ENCODE results near the gene DEPDC5. TPM values are rescaled to one million over a fixed set of nuclear protein-coding genes. Genes with fewer than 3 reads are reported as not detected.

The DEPDC5 gene
- total and polyA plus RNA-seq, 2 donors (not counting 1 experiment from before 2014, with no cell fraction given), result 35.5 to 124 TPM

DNA sequence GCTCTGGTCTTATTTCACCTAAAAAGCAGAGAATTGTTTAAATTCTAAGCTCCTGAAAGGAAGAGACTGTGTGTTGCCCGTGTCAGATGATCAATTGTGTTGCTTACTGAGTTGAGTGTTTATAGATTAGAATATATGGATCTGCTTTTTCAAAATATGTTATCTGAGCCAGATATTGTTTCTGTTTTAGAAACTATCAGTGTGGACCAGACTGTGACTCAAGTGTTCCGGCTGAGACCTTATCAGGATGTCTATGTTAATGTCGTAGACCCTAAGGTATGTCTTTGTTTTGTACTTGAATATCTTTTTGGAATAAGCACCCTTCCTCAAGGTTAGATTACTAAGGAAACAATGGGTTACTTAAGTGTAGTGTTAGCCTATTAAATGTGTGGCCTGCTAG lies 11.0 kb downstream of the DEPDC5 start:
- no peaks in the 10 kb centered on the region for H3K9me3 ChIP-seq (ENCODE audit: control extremely low read depth in 1 of 3, control insufficient read depth in 2 of 3, insufficient read depth in 1 of 3, low read length in 2 of 3)
- no peak for DNase-seq
- peaks cover 5% of the 10 kb centered on the region for H3K79me2 ChIP-seq (ENCODE audit: control insufficient read depth, insufficient read depth, low read length)
- Mint-ChIP-seq H3K27me3 (no peaks in the 10 kb centered on the region), H3K27ac (no peak overlapping the region), H3K9me3 (ENCODE audit: insufficient read depth) (no peaks in the 10 kb centered on the region), H3K4me3 (no peak overlapping the region), H3K4me1 (no peaks in the 10 kb centered on the region)
- no peak overlapping the region for H3K4me3 ChIP-seq (ENCODE audit: control extremely low read depth in 1 of 5, extremely low read depth in 1 of 5, insufficient read depth in 1 of 5, low read depth in 2 of 5, low read length in 4 of 5)
- TF ChIP-seq, protein P1, sequence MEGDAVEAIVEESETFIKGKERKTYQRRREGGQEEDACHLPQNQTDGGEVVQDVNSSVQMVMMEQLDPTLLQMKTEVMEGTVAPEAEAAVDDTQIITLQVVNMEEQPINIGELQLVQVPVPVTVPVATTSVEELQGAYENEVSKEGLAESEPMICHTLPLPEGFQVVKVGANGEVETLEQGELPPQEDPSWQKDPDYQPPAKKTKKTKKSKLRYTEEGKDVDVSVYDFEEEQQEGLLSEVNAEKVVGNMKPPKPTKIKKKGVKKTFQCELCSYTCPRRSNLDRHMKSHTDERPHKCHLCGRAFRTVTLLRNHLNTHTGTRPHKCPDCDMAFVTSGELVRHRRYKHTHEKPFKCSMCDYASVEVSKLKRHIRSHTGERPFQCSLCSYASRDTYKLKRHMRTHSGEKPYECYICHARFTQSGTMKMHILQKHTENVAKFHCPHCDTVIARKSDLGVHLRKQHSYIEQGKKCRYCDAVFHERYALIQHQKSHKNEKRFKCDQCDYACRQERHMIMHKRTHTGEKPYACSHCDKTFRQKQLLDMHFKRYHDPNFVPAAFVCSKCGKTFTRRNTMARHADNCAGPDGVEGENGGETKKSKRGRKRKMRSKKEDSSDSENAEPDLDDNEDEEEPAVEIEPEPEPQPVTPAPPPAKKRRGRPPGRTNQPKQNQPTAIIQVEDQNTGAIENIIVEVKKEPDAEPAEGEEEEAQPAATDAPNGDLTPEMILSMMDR (IDR thresholded peaks at IDR 0.05), result no peak
- TF ChIP-seq EZH2 (IDR thresholded peaks at IDR 0.05; ENCODE audit: borderline replicate concordance, insufficient read depth, low read depth, low read length, poor library complexity, severe bottlenecking), result no peak
- H3K27ac ChIP-seq (ENCODE audit: low read length in 2 of 2), result no peak overlapping the region
- no peak overlapping the region for H2AFZ ChIP-seq (ENCODE audit: insufficient read depth, low read depth, low read length, poor library complexity, severe bottlenecking)
- H3K9ac ChIP-seq (ENCODE audit: low read length), result no peak overlapping the region
- POLR2A ChIA-PET, result interaction anchor here (0.7 kb wide), 1 partner anchor 97 kb away, joined by 4 read pairs; no protein-coding TSS in a partner anchor
- peaks cover 14 to 41% of the 10 kb centered on the region in 2 experiments for H3K36me3 ChIP-seq (replicated peaks in 1 of 2; ENCODE audit: control extremely low read depth in 1 of 2, control insufficient read depth in 1 of 2, extremely low read depth in 1 of 2, insufficient read depth in 2 of 2, low read length in 1 of 2)
- no peaks in the 10 kb centered on the region for H4K20me1 ChIP-seq (ENCODE audit: control insufficient read depth, insufficient read depth, low read length, poor library complexity, severe bottlenecking)
- intact Hi-C loops (cut with micrococcal nuclease), result no loop called here
- 100% methylated on average over 2 of the region's 3 CpGs for WGBS (ENCODE audit: insufficient coverage)
- H3K4me1 ChIP-seq (ENCODE audit: control insufficient read depth in 2 of 2, insufficient read depth in 2 of 2, low read length in 2 of 2), result no peaks in the 10 kb centered on the region
- CTCF ChIA-PET, result no interaction called here
- no peak overlapping the region for H3K4me2 ChIP-seq (replicated peaks; ENCODE audit: low read depth, low read length, poor library complexity, severe bottlenecking)
- ATAC-seq (ENCODE audit: low read depth), result no peak
- no peaks in the 10 kb centered on the region for H3K27me3 ChIP-seq (replicated peaks in 1 of 4; ENCODE audit: control extremely low read depth in 1 of 4, control insufficient read depth in 3 of 4, insufficient read depth in 4 of 4, low read length in 3 of 4)

DNA sequence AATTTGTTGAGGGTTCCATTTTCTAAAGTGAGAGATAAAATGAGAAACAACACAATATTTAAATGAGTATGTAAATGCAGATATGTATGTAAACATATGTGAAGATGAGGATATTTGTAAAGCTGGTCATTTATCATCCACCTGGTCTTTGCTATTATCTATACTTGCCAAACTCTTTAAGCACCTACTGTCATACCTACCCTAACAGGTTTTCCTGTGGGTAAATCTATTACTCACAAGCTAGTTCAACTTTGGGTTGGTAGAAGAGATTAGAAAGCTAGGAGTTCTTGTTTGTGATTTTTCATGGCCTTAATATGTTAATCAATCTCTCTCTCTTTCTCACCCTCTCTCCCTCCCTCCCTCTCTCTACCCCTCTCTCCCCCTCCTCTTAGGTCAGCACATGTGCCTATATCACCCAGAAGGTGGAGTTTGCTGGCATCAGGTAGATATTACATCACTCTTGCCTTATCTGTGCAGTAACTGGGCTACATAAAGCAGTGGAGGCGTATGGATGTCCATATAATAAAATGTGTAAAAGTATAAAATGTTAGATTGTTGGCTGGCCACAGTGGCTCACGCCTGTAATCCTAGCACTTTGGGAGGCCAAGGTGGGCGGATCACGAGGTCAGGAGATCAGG lies 14.7 kb downstream of the DEPDC5 start:
- intact Hi-C loops (cut with micrococcal nuclease), result no loop called here
- no peaks in the 10 kb centered on the region for H3K9me3 ChIP-seq (ENCODE audit: control extremely low read depth in 1 of 3, control insufficient read depth in 2 of 3, insufficient read depth in 1 of 3, low read length in 2 of 3)
- peaks cover 9 to 53% of the 10 kb centered on the region in 2 experiments for H3K36me3 ChIP-seq (replicated peaks in 1 of 2; ENCODE audit: control extremely low read depth in 1 of 2, control insufficient read depth in 1 of 2, extremely low read depth in 1 of 2, insufficient read depth in 2 of 2, low read length in 1 of 2)
- H3K9ac ChIP-seq (ENCODE audit: low read length), result no peak overlapping the region
- no peak overlapping the region for H3K4me3 Mint-ChIP-seq
- no peak overlapping the region for H3K27ac Mint-ChIP-seq
- H3K9me3 Mint-ChIP-seq (ENCODE audit: insufficient read depth), result no peaks in the 10 kb centered on the region
- no peaks in the 10 kb centered on the region for H3K79me2 ChIP-seq (ENCODE audit: control insufficient read depth, insufficient read depth, low read length)
- no peak overlapping the region for H3K27ac ChIP-seq (ENCODE audit: low read length in 2 of 2)
- no peaks in the 10 kb centered on the region for H3K27me3 ChIP-seq (replicated peaks in 1 of 4; ENCODE audit: control extremely low read depth in 1 of 4, control insufficient read depth in 3 of 4, insufficient read depth in 4 of 4, low read length in 3 of 4)
- TF ChIP-seq, protein P1 (IDR thresholded peaks at IDR 0.05), result no peak
- no peaks in the 10 kb centered on the region for H3K4me1 Mint-ChIP-seq
- H4K20me1 ChIP-seq (ENCODE audit: control insufficient read depth, insufficient read depth, low read length, poor library complexity, severe bottlenecking), result no peaks in the 10 kb centered on the region
- WGBS (ENCODE audit: insufficient coverage), result 86% methylated on average over 2 of the region's 4 CpGs
- no peak for DNase-seq
- H3K27me3 Mint-ChIP-seq, result no peaks in the 10 kb centered on the region
- no peak overlapping the region for H3K4me2 ChIP-seq (replicated peaks; ENCODE audit: low read depth, low read length, poor library complexity, severe bottlenecking)
- ChIA-PET POLR2A (no interaction called here), CTCF (interaction anchor here (0.7 to 1.1 kb wide), 2 partner anchors 21 to 102 kb away, joined by 3 to 4 read pairs; no protein-coding TSS in a partner anchor)
- no peak overlapping the region for H2AFZ ChIP-seq (ENCODE audit: insufficient read depth, low read depth, low read length, poor library complexity, severe bottlenecking)
- H3K4me1 ChIP-seq (ENCODE audit: control insufficient read depth in 2 of 2, insufficient read depth in 2 of 2, low read length in 2 of 2), result no peaks in the 10 kb centered on the region
- H3K4me3 ChIP-seq (ENCODE audit: control extremely low read depth in 1 of 5, extremely low read depth in 1 of 5, insufficient read depth in 1 of 5, low read depth in 2 of 5, low read length in 4 of 5), result no peak overlapping the region
- no peak for ATAC-seq (ENCODE audit: low read depth)

All from B cell (primary cell).